Neural cell (in vitro differentiated cells): ENCODE results near the gene NFIB. TPM values are rescaled to one million over a fixed set of nuclear protein-coding genes. Genes with fewer than 3 reads are reported as not detected.

Source experiments
- H2AFZ ChIP-seq: fragments of 200-600, 300-800 bp; sonication (generic), shearing (Covaris generic); 2 replicates; pipeline ENCODE4 v1.6.0; 2014; ENCODE audit warnings: low read depth, mild to moderate bottlenecking, antibody characterized with exemption, low read length, moderate library complexity
- H3F3A ChIP-seq: fragments of 200-600 bp; shearing (Covaris generic); 2 replicates; pipeline ENCODE4 v1.6.1; 2016; ENCODE audit warnings: mild to moderate bottlenecking, moderate library complexity, mixed read lengths, antibody characterized with exemption, low read length; ENCODE audit not compliant: insufficient read depth, poor library complexity, severe bottlenecking
- H3K27ac ChIP-seq: fragments of 200-600, 300-800 bp; sonication (generic), shearing (Covaris generic); 2 replicates; pipeline ENCODE4 v1.5.1; 2014; ENCODE audit warnings: mild to moderate bottlenecking, low read length, moderate library complexity
- H3K27me3 ChIP-seq: fragments of 300-800, 200-600 bp; sonication (generic), shearing (Covaris generic); 2 replicates; pipeline ENCODE4 v1.6.0; 2014; ENCODE audit warnings: mild to moderate bottlenecking, low read depth, low read length, moderate library complexity; ENCODE audit not compliant: insufficient read depth
- H3K36me3 ChIP-seq: fragments of 300-800, 200-600 bp; sonication (generic), shearing (Covaris generic); 2 replicates; pipeline ENCODE4 v1.5.1; 2014; ENCODE audit warnings: mild to moderate bottlenecking, antibody characterized with exemption, low read length, moderate library complexity; ENCODE audit not compliant: insufficient read depth
- H3K4me2 ChIP-seq: fragments of 300-800, 200-600 bp; sonication (generic), shearing (Covaris generic); 2 replicates; pipeline ENCODE4 v1.6.0; 2014; ENCODE audit warnings: mild to moderate bottlenecking, low read length
- H3K4me3 ChIP-seq: fragments of 300-800, 200-600 bp; sonication (generic), shearing (Covaris generic); 2 replicates; pipeline ENCODE4 v1.5.1; 2014; ENCODE audit warnings: mild to moderate bottlenecking, low read length, moderate library complexity
- H3K79me2 ChIP-seq: fragments of 200-600 bp; shearing (Covaris generic); replicated peaks from 2 replicates; pipeline ENCODE4 v1.6.0; 2014; ENCODE audit warnings: mild to moderate bottlenecking, low read length, moderate library complexity; ENCODE audit not compliant: insufficient read depth
- H3K9ac ChIP-seq: fragments of 300-800, 200-600 bp; sonication (generic), shearing (Covaris generic); 2 replicates; pipeline ENCODE4 v1.6.1; 2016; ENCODE audit warnings: mild to moderate bottlenecking, low read length, mixed read lengths
- H3K9me2 ChIP-seq: fragments of 200-600 bp; shearing (Covaris generic); 2 replicates; pipeline ENCODE4 v1.6.1; 2016; ENCODE audit warnings: mild to moderate bottlenecking, low read length, mixed read lengths; ENCODE audit not compliant: insufficient read depth
- H3K9me3 ChIP-seq: fragments of 200-600, 300-800 bp; sonication (generic), shearing (Covaris generic); 2 replicates; pipeline ENCODE4 v1.6.1; 2016; ENCODE audit warnings: mild to moderate bottlenecking, mixed run types, low read length, moderate library complexity, mixed read lengths
- H4K20me1 ChIP-seq: fragments of 200-600 bp; shearing (Covaris generic); 2 replicates; pipeline ENCODE4 v1.6.1; 2016; ENCODE audit warnings: mild to moderate bottlenecking, mixed run types; ENCODE audit not compliant: insufficient read depth
- EP300 ChIP-seq: fragments of 450-650 bp; conservative IDR thresholded peaks from 2 replicates; pipeline ENCODE4 v1.6.1; 2014; ENCODE audit warnings: antibody characterized with exemption, mild to moderate bottlenecking, moderate library complexity; ENCODE audit not compliant: poor library complexity, severe bottlenecking
- EZH2 ChIP-seq: fragments of 200-600, 300-800 bp; shearing (Covaris generic), sonication (generic); IDR thresholded peaks from 2 replicates; pipeline ENCODE4 v1.6.1; 2014; ENCODE audit warnings: antibody characterized with exemption, low read length, borderline replicate concordance, mild to moderate bottlenecking; ENCODE audit not compliant: insufficient read depth, poor library complexity, severe bottlenecking
- MXI1 ChIP-seq: fragments of 450-650 bp; conservative IDR thresholded peaks from 2 replicates; pipeline ENCODE4 v1.6.1; 2014; ENCODE audit warnings: antibody characterized with exemption, mild to moderate bottlenecking; ENCODE audit not compliant: poor library complexity, severe bottlenecking
- POLR2AphosphoS5 ChIP-seq: IDR thresholded peaks from 2 replicates; pipeline ENCODE4 v1.6.1; 2012
- RAD21 ChIP-seq: fragments of 450-650 bp; conservative IDR thresholded peaks from 2 replicates; pipeline ENCODE4 v1.6.1; 2014; ENCODE audit warnings: antibody characterized with exemption, mild to moderate bottlenecking, moderate library complexity
- SMC3 ChIP-seq: fragments of 450-650 bp; conservative IDR thresholded peaks from 2 replicates; pipeline ENCODE4 v1.6.1; 2014; ENCODE audit warnings: antibody characterized with exemption, mild to moderate bottlenecking, moderate library complexity; ENCODE audit not compliant: poor library complexity
- TAF1 ChIP-seq: IDR thresholded peaks from 2 replicates; pipeline ENCODE4 v1.6.1; 2012; ENCODE audit warnings: low read depth
- polyA plus RNA-seq: library from polyadenylated mRNA; depleted of rRNA; stranded (reverse); fragments of >200 nt; gene quantifications from 2 replicates; pipeline ENCODE4 v1.2.3, GENCODE V29; 2014
- TF ChIP-seq, protein P1 (sequence below): fragments of 450-650 bp; IDR thresholded peaks from 2 replicates; pipeline ENCODE4 v1.5.1; 2014; ENCODE audit warnings: antibody characterized with exemption, mild to moderate bottlenecking, moderate library complexity; ENCODE audit not compliant: poor library complexity, severe bottlenecking
- TF ChIP-seq, protein P2 (sequence below): IDR thresholded peaks from 2 replicates; pipeline ENCODE4 v1.6.1; 2012; ENCODE audit warnings: borderline replicate concordance

NFIB gene
- polyA plus RNA-seq, 1 donor from 2014 or later = 0.73 TPM

DNA sequence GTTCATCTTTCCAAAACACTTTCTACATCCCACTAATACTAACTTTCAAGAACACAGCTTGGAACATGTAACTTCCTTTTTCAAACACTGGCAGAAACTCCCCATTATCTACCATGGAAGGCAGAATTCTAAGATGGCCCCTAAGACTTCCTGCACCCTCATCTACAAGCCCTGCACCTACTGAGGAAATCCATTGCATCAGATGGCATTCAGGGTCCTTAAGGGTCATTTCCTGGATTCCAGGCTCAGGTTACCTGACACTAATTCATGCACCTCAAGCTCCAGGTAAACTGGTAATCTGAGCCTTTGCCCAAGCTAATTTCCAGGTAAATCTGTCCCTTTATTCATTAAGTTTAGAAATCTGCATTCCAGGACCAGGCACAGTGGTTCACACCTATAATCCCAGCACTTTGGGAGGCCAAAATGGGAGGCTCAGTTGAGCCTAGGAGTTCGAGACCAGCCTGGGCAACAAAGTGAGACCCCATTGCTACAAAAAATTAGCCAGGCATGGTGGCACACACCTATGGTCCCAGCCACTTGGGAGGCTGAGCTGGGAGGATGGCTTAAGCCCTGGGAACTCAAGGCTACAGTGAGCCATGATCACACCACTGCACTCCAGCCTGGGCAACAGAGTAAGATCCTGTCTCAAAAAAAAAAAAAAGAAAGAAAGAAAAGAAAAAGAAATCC lies 91.6 kb downstream of the NFIB start:
- Histone ChIP-seq H4K20me1 (no peaks in the 10 kb centered on the region), H3F3A (no peaks in the 10 kb centered on the region), H3K9me2 (no peaks in the 10 kb centered on the region), H3K9me3 (no peaks in the 10 kb centered on the region), H3K36me3 (no peaks in the 10 kb centered on the region), H3K27ac (no peak overlapping the region), H3K4me3 (no peak overlapping the region), H3K27me3 (no peaks in the 10 kb centered on the region), H2AFZ (no peak overlapping the region), H3K9ac (no peak overlapping the region), H3K79me2 (no peaks in the 10 kb centered on the region), H3K4me2 (no peak overlapping the region)
- no peak for TF ChIP-seq RAD21
- TF ChIP-seq SMC3 = no peak
- TF ChIP-seq, protein P1, sequence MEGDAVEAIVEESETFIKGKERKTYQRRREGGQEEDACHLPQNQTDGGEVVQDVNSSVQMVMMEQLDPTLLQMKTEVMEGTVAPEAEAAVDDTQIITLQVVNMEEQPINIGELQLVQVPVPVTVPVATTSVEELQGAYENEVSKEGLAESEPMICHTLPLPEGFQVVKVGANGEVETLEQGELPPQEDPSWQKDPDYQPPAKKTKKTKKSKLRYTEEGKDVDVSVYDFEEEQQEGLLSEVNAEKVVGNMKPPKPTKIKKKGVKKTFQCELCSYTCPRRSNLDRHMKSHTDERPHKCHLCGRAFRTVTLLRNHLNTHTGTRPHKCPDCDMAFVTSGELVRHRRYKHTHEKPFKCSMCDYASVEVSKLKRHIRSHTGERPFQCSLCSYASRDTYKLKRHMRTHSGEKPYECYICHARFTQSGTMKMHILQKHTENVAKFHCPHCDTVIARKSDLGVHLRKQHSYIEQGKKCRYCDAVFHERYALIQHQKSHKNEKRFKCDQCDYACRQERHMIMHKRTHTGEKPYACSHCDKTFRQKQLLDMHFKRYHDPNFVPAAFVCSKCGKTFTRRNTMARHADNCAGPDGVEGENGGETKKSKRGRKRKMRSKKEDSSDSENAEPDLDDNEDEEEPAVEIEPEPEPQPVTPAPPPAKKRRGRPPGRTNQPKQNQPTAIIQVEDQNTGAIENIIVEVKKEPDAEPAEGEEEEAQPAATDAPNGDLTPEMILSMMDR = no peak
- TF ChIP-seq, protein P2, sequence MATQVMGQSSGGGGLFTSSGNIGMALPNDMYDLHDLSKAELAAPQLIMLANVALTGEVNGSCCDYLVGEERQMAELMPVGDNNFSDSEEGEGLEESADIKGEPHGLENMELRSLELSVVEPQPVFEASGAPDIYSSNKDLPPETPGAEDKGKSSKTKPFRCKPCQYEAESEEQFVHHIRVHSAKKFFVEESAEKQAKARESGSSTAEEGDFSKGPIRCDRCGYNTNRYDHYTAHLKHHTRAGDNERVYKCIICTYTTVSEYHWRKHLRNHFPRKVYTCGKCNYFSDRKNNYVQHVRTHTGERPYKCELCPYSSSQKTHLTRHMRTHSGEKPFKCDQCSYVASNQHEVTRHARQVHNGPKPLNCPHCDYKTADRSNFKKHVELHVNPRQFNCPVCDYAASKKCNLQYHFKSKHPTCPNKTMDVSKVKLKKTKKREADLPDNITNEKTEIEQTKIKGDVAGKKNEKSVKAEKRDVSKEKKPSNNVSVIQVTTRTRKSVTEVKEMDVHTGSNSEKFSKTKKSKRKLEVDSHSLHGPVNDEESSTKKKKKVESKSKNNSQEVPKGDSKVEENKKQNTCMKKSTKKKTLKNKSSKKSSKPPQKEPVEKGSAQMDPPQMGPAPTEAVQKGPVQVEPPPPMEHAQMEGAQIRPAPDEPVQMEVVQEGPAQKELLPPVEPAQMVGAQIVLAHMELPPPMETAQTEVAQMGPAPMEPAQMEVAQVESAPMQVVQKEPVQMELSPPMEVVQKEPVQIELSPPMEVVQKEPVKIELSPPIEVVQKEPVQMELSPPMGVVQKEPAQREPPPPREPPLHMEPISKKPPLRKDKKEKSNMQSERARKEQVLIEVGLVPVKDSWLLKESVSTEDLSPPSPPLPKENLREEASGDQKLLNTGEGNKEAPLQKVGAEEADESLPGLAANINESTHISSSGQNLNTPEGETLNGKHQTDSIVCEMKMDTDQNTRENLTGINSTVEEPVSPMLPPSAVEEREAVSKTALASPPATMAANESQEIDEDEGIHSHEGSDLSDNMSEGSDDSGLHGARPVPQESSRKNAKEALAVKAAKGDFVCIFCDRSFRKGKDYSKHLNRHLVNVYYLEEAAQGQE = no peak
- no peak for TF ChIP-seq TAF1
- no peak for TF ChIP-seq EZH2
- no peak for TF ChIP-seq POLR2AphosphoS5
- no peak for TF ChIP-seq EP300
- TF ChIP-seq MXI1 = no peak

DNA sequence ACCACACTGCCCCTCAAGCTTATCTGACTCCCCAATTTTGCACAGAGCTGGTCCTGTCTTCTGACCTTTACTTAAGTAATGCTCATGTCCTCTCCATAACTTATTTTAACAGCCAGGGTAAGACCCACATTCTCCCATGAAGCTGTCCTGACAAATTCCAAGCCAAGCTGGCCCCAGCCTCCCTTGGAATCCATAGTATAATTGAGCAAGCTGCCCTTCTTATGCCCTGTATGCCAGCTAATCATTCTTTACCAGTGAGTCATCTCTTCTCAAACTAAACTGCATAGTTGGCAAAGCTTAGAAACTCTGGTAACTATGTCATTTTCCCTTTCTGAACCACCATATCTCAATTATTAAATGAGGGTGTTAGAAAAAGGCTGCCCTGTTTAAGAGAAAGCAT lies 92.4 kb downstream of the NFIB start:
- no peak overlapping the region for H3K4me3 ChIP-seq
- H3K36me3 ChIP-seq = no peaks in the 10 kb centered on the region
- H3K27me3 ChIP-seq = no peaks in the 10 kb centered on the region
- H4K20me1 ChIP-seq = no peaks in the 10 kb centered on the region
- no peaks in the 10 kb centered on the region for H3K9me3 ChIP-seq
- no peaks in the 10 kb centered on the region for H3K9me2 ChIP-seq
- no peak overlapping the region for H3K27ac ChIP-seq
- H3K9ac ChIP-seq = no peak overlapping the region
- no peaks in the 10 kb centered on the region for H3F3A ChIP-seq
- no peak overlapping the region for H2AFZ ChIP-seq
- TF ChIP-seq, protein P1 = no peak
- TF ChIP-seq TAF1 (no peak), MXI1 (no peak), SMC3 (no peak), EZH2 (no peak), EP300 (no peak), RAD21 (no peak), POLR2AphosphoS5 (no peak)
- TF ChIP-seq, protein P2 = no peak
- no peak overlapping the region for H3K4me2 ChIP-seq
- H3K79me2 ChIP-seq = no peaks in the 10 kb centered on the region
